Activated naive CD4-positive, alpha-beta T cell treated with anti-CD3 and anti-CD28 coated beads, Interleukin-2, amount 50 U/mL, for 16 hours (primary cell): Measurements from ENCODE around the gene SLC25A13.

Experiments used
- DNase-seq: peaks from one replicate; pipeline ENCODE4 v3.0.0-alpha.2; 2020

Gene SLC25A13

DNA sequence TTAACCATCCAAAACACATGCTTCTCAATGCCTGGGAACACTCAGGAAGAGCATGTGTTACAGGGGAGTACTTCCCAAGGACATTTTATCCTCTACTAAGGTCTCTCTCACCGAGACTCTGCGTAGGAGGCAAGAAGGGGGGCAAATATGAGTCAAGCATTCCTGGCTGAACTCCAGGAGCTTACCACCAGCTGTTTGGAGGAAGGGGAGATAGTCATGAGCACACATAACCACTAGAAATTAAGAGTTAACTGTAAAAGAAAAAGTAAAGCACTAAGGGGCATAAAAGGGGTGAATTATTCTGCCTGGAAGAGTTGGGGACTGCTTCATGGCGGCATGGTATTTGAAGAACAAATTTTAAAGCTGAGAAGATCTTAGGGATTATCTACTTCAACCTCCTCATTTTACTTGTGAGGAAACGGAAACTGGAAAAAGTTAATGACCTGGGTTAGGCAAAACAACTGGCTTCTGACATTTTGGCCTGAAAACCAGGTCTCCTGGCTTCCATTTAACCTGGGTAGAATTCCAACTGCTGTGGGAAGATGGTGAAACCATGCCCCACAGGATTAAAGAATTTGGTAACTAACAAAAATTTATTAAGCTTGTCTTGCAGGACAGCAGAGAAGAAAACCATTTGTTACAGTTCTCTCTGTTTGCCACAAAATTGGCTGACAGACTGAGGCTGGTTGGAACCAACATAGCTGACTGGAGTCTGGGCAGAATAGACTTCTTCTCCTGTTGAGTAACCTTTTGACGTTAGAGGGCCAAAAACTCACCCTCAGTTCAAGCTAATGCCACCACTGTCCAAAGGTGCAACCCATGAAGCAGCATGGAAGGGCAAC is 85.5 kb downstream of the SLC25A13 start:
- DNase-seq = no peak

DNA sequence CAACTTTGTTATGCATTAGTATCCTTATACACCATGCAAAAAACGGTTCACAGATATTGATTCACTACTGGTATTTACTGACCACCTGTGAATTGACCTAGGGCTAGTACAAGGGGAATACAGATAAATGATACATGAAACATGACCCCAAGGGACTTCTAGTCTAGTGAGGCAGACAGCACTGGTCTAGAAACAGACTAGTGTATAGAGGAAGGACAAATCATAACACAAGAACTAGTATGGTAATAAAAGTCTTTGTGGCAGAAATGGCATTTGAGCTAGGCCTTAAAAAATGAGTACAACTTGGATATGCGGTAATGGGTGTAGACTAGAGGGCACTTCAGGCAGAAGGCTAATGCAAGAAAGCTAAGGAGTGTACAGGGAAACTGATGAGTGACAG is 86.6 kb downstream of the SLC25A13 start:
- DNase-seq = no peak

DNA sequence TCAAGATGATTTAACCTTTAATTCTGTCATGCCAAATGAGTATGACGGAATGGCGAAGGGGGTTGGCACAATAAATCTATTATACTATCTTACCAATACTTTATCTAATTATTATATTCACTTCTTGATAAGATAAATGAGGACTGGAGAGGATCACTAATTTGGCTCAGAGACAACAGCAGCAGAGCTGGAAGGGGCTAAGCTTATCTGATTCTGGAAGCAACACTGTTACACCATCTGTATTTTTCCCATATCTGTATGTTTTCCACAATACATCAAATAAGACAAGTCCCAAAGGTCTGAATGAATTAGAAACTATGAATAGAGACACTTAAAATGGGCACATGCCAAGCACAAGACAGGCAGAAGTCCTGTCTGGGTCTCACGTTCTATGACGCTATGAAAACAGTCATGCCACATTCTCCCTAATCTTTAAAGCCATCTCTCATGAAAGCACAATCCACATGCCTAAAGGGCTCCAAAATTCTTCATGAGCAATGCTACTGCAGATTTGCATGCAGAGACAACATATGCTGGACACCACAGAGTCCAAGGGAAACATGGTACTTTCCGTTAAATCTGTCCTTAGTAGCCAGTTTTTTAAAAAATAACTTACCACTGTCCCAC is 88.3 kb downstream of the SLC25A13 start:
- no peak for DNase-seq

DNA sequence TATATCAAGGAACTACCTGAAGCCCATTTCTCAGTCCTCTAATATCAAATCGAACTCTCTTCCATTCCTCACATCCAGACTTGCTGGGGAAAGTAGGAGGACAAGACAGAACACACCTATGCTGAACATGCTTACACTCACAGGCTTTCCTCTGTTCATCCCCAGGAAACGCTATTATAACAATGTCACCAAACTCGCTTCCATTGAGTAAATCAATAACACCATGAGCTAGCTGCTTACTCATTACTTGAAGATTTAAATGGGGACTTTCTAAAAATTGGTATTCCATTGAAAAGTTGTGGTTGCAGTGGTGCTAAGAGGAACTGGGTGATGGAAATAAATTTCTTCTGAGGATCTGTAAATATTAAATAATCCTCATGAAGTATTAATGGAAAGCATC is 88.8 kb downstream of the SLC25A13 start:
- DNase-seq = no peak

DNA sequence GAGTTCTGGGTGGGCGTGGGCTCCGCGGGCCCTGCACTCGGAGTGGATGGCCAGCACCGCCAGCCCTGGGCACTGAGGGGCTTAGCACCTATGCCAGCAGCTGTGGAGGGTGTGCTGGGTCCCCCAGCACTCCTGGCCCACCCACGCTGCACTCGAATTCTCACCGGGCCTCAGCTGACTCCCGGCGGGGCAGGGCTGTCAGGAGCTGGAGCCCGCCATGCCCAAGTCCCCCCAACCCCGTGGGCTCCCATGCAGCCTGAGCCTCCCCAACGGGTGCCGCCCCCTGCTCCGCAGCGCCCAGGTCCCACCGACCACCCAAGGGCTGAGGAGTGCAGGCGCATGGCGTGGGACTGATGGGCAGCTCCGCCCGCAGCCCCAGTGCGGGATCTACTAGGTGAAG is 93.1 kb downstream of the SLC25A13 start:
- no peak for DNase-seq

DNA sequence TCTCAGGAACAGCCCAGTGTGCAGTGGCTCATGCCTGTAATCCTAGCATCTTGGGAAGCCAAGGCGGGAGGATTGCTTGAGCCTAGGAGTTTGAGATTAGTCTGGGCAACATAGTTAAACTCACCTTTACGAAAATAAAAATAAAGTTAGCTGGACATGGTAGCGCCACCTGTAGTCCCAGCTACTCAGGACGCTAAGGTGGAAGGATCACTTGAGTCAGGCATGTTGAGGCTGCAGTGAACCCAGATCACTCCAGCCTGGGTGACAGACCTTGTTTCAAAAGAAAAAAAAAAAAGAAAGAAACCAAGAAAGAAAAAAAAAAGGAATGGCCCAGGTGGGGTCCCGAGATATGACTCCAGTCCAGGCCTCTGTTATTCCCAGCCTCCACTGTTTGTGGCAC is 96.6 kb downstream of the SLC25A13 start:
- no peak for DNase-seq

DNA sequence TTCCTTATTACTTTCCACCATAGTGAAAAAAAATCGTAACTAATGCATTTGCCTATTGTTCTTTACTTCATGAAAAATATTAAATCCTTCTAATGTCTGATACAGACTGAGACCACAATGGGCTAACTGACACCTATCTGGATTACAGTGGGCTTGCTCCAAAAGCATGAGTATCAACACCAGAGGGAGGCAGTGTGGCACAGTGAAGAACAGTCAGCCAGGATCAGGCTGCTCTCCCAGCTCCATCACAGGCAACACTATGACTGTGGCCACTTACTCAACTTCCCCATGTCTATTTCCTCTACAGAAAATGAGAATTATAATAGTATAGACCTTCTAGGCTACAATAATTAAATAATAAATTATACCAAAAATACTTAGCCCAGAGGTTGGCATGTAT is 97.2 kb downstream of the SLC25A13 start:
- DNase-seq = no peak

DNA sequence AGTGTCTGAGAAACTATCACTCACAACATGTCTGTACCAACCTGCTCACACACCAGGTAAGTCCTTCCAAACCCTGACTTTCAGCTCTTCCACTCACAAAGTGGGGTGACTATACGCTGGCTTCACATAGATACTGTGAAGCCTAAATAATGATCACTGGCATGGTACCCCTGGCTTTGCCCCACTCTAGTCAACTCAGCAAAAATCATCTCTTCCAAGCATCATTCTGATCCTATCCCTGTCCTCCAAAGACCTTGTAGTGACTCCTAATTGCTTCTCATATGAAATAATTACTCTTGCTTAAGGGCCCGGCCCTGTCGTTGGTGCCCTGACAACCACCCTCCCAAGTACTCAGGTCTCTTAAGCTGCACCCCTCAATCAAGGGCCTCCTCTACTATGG is 97.8 kb downstream of the SLC25A13 start:
- no peak for DNase-seq

DNA sequence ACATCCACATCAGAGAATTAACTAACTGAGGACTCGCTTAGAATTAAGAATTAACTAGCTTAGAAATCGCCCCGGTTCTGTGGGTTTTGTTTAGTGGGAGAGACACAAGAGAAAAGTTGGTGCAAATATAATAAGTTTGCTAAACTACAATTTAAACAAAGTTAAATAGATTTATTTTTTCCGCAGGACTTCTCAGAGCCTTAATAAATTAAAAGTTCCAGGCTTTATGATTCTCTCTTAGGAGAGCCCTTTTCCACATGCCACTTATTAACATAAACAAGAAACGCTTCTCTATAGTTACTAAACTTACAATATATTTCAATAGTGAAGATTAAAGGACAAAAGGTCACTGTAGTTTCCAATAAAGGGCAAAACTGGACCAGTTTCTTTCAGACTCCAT is 100.0 kb downstream of the SLC25A13 start:
- no peak for DNase-seq

DNA sequence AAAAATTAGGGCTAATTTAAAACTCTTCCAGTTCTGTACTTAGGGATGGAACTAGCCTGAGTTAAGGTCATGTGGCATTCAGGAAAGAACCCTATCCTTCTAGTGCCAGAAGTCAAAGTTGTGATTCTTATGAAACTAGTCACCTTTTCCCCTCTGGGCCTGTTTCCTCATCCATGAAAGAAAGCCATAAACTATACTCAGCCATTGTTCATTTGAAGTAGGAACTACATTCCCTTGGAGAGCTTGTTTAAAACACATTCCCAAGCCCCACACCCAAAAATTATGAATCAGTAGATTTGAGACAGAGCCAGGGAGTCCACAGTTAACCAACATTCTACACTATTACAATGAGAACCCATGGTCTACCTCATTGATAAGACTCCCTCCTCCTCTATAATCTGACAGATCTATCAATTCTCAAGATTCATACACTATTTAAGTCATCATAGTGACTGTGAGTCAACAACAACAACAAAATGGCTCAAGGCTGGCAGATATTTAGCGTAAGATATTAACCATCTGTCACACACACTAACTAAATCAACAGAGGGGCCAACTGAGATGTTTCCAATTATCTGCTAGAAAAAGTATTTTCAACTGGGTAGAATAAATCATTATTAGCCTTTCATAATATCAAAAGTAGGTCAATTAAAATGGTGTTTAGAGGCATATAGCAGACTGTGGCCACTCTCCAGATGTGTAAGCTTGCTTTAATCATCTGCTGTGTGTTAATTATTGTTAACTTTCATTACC is 102.3 kb downstream of the SLC25A13 start:
- no peak for DNase-seq

DNA sequence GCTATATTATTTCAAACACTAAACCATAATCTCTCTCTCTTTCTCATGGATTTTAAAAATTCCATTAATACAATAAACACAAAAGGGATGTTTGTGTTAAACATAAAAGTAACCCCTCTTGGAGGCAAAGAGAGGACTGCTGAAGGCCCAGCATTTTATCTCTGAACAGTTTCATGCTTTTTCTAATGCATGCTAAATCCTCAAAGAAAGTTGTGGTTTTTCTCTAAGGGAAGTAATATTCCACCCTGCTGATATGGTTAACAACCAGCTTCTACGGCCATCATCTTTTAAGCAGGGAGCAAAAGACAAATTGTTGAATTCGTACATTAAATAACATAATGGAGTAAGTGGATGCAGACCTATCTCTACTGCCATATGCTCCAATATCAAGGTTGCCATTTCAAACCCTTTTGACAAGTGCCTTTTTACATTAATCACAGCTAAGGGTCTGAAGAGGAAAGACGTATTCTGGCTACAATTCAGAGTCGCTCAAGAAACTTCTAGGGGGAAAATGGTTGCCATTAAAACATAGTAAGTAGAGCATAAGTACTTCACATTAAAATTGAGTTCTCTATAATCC is 103.1 kb downstream of the SLC25A13 start:
- no peak for DNase-seq

DNA sequence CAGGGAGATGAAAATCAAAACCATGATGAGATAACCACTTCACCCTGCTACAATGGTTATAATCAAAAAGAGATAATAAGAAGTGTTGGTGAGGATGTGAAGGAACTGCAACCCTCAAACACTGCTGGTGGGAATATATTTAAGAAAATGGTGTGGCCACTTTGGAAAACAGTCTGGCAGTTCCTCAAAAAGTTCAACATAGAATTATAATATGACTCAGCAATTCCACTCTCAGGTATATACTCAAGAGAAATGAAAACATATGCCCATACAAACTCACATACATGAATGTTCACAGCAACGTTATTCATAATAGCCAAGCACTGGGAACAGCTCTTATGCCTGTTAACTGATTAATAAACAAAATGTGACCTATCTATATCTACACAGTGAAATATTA is 104.8 kb downstream of the SLC25A13 start:
- no peak for DNase-seq

DNA sequence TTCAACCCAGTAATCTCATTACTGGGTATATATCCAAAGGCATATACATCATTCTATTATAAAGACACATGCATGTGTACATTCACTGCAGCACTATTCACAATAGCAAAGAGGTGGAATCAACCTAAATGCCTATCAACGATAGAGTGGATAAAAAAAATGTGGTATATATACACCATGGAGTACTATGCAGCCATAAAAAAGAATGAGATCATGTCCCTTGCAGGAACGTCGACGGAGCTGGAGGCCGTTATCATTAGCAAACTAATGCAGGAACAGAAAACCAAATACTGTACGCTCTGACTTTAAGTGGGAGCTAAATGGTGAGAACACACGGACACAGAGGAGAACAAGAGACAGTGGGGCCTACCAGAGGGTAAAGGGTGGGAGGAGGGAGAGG is 105.5 kb downstream of the SLC25A13 start:
- DNase-seq = no peak

DNA sequence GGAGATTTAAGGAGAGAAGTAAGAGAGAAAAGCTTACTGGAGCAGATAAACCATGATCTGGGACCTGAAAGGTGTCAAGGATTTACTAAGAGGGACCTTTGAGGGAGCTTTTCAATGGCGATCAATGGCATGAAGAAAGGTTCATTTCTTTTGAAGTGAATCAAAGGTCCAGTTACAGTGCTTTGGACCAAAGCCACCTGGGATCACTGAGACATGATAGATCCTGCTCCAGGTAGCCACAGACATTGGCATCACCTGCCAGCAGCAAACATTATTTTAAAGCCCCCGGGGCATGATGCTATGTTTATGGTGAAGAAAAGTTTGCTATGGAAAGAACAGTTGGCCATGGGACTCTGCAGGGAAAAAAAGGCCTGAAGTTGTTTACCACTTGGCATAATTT is 109.4 kb downstream of the SLC25A13 start:
- no peak for DNase-seq

DNA sequence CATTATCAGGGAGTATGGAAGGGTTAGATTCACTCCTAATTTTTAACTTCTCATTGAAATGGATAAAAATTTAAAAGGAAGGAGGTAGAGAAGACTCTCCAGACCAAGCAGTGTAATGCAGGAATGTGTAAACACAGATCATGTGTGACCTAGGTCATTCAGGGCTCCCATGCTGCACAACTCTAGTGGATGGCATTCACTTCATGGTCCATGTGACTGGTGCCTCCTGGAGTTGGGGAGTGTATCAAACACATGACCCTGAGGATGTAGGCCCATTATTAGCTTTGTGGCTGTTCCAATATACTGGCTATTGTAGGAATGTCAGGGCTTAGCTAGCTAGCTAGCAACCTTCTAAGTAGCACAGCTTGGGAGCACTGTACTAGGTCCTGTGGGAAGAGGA is 109.9 kb downstream of the SLC25A13 start:
- no peak for DNase-seq

DNA sequence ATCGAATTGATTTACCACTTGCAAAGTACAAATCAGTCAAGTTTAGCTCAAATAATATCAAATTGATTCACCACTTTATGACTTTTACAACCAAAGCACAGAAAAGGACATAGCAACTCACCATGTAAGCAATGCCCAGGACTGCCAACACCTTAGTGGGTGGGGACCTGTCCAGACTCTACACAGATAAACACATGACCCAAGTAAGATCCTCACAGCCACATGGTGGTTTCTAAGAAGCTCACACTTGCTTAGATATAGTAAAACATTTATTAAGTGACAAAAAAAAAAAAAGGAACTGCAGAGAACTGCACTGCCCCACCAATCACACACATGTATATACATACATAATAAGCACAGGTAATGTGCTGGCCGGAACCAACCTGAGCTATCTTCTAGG is 116.2 kb downstream of the SLC25A13 start:
- no peak for DNase-seq

DNA sequence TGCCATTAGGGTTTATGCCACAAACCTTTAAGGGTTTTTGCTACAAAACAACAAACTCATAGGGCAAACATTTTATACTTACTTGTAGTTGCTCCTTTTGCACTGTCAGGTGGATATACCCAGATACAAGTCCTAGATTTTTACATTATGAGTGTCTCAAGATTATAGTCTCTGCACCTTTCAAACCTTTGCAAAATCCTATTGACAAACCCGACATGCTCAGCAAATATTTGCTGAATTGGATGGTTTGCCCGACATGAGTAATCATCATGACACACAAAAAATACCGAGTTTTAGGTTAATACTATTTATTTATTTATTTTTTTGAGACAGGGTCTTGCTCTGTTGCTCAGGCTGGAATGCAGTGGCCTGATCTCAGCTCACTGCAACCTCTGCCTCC is 117.3 kb downstream of the SLC25A13 start:
- DNase-seq = no peak

DNA sequence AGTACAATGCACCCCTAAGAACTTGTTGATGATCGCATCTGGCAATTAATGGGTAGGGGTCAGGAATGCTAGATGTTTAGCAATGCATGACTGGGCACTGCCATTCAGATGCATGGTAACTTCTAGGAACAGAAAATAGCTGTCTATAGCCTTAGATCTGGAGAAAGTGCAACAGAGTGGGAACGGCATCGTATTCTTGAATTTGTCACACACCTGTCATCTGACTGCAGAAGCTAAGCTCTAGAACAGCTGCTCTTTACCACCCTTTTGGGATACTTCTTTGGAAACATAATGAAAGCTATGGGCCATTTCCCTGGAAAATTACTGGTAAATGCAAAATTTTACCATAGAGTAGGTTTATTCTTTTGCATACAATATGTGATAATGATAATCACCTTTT is 118.1 kb downstream of the SLC25A13 start:
- no peak for DNase-seq

DNA sequence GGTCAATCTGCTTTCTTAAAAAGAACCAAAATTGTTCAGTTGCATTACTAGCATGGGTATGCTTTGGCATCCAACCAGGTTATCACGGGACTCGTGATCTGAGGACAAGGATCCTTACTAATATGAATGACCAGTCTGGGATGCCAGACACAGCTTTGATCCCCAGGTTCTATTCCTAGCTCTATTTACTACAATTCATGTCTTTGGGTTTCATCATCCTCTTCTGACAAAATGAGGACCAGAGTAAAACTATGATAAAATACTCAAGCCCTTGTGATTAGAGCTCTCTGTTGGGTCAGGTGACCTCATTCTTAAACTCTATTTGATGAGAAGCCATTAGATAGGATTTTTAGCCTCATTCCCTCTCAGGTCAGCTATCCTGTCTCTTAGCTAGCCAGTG is 119.8 kb downstream of the SLC25A13 start:
- no peak for DNase-seq

DNA sequence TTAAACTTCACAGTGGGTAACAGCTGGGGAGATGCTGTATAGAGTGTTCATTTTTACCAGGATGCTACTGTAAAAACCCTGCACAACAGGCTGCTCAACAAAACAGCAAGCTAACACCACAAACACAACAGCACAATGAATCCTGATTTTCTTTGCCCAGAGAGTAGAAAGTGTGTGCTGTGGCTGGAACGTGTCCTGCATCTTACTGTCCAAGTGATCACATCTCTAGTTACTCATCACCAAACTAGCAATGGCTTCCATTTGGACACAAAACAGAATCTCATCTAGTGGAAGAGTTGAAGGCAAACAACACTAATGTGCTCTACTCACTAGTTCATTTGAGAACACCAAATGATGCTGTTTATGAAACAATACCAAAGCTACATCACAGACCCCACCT is 121.2 kb downstream of the SLC25A13 start:
- no peak for DNase-seq

DNA sequence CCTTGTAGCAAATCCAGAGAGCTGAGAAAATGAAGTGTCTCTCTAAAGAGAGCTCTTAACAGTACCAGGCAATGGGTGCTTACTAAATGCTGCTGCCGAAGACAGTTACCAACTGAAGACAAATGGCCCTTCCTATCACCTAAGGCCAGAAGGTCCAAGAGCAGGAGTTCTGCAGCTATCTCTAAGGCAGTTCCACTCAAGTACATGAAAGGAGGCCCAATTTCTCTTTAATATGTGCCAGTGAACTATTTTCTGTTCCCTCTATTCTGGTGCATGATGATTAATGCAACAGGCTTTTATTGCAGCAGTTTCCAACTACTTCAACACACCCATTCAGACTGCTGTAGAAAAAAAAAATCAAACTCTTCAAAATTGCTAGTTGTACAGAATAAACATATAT is 122.5 kb downstream of the SLC25A13 start:
- no peak for DNase-seq

DNA sequence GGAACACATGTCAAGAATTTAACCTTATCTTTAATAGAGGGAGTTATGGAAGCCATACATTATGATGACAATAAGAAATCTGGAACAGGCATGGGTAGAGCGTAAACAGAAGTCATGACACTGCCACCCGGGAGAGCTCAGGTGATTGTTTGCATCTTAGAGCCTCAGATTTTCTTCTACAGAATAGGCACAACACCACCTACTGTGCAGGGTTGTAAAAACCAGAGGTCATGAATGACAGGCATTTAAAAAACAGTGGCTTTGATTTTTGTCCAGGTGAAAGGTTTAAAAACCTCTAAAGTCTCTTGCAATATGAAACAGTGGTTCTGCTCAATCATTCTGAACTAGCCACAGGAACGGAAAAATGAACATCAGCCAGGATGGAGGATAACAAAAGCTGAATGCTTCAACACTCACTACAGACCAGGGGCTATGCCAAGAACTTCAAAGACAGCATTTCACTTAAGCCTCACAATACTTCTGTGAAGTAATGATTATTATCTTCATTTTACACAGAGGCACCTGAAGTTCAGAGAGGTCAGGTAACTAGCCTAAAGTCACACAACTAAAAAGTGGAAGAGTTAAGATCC is 123.8 kb downstream of the SLC25A13 start:
- DNase-seq = no peak

DNA sequence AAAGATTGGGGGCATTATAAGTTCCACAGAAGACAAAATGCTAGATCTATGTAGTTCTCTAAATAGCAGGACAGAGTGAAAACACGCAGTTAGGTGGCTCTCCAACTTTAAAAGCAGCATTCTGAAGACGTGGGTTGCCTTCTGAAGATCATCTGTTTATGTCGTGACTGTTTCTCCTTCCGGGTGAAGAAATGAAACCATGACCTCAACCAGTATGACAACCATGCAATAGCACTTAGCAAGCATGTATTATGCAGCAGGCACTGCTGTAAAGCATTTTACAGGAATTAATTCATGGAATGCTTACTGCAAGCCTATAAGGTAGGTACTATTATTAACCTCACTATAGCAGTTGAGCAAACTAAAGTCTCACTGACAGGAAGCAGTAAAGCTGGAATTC is 125.2 kb downstream of the SLC25A13 start:
- DNase-seq = no peak
